OCI-M1 (cell line): ENCODE measurements around the gene EDNRB.
"Not testable (repeated sequence)": the region's sequence is repeated elsewhere in the genome, so short reads cannot be mapped to it uniquely, and the experiment has no call there.

ENCODE experiments used
- DNase-seq: peaks from one replicate; lab custom pipeline; 2025; lab: John Stamatoyannopoulos, UW

Gene EDNRB

DNA sequence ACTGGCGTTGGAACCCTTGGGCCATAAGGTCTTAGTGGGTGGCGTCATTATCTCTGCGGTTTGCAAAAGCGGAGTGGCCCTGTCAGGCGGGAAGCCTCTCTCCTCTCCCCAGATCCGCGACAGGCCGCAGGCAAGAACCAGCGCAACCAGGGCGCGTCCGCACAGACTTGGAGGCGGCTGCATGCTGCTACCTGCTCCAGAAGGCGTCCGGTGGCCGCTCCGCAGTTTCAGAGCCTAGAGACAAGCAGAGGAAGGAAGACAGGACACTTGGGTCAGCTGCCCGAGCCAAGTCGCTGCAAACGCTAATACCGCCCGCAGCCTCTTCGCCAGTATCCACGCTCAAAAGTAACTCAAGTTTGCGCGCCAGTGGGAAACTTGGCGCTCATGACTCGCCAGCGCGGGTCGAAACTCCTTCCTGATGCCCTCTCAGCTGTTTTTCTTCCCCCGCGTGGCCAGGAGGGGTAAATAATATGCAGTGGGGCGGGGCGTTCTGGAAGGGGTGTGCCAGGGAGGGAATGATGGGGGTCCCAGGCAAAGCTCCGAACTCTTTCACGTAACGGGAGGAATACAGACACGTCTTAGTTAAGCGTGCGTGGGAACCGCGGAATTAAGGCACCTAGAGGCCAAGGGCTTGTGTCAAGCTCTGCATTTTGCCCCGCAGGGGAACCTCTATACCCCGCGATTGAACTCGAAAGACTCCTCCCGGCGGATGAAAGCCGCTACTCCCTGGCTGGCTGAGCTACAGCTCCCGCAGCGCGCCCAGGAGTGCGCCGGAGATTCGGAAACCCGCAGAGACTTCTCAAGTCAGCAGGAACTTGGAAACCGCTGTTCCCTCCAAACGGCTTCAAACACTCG lies at the start of gene EDNRB:
Gene EDNRB (minus strand): TSS at position 441 of the 855 bp plus-strand sequence. CDS start 258 bp downstream, at position 183.
- peak; percentile 24 for DNase-seq

DNA sequence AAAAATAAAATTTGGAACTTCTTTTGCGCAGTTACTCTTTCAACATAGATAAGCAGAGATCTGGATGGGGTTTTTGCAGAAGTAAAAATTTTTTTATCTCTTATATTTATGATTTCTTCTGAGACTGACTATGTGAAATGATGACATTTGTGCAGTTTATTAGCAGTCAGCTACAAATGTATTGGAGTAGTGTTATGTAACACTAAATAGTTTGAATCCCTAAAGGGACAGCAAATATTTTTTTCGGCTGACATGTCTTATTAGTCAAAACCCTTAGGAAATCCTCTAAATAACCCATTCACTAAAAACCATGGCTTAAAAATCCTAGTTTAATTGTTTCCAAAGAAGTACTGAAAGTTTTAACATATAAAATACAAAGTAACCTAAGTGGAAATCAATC lies 48.0 kb upstream of the EDNRB start:
- no peak for DNase-seq

DNA sequence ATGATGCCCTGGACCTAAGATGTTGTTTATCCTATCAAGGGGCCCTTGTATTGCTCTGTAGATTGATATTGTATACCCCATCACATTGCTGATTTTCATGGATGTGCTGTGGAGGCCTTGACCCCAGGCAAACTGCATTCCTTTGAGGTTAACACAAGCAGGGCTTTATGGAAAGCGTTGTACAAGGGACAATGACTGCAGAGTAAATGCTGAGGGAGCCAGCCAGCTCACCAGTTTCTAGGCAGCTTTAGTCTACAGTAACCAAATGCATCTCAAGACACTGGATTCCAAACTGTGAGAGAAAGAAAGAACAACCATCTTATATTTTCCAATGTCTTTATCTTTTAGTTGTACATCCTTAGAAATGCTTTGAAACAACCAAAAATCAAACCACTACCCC lies 34.1 kb upstream of the EDNRB start:
- DNase-seq: no peak

DNA sequence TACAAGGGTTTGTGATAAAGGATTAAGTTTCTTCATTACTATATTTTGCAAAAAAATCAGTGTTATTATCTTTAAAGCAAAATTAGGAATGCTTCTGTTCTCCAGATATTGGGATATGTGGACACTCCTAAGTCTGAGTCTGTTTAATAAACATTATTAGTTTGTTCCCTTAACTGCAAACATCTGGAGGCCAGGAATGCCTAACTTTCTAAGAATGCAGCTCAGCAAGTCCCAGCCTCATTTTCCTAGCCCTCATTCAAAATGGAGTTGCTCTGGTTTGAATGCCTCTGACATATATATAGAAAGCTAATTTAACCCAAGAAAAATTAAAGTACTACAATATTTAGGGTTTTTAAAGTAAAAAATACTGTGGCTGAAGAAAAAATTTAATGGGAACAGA lies 33.6 kb upstream of the EDNRB start:
- no peak for DNase-seq

DNA sequence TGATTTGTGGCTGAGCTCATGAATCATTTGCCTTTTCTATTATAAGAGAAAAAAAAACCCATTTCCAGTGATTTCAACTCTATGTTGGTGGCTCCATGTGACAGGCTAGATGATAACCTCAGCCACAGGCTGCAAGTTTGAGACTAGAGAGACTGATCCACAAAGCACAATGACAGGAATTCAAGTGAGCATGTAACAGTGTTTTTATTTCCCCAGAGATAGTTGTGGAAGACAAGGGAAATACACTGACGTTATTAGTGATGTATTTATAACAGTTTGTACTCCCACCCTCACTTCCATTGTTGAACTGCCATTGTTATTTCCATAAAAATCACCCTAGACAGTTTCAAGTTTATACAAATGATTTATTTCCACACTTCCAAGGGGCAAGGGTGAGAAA lies 27.9 kb upstream of the EDNRB start:
- no peak for DNase-seq

DNA sequence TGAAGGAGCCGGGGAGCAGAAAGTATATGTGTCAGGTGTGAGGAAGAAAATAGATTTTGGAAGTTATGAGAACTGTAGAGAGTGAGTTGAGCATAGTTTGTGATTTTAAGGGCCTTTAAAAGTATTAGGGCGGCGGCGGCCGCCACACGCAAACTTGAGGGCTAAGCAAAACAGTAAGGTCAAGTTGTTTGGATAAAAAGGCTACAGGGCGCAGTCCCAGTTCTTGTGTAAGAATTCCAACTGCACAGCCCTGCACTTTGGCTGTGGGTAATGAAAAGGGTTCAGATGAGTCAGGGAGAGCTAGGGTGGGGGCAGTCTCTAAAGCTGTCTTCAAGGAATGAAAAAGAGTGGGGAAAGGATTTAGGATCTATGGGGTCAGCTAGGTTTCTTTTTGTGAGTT lies 16.4 kb upstream of the EDNRB start:
- DNase-seq: not testable (repeated sequence)

DNA sequence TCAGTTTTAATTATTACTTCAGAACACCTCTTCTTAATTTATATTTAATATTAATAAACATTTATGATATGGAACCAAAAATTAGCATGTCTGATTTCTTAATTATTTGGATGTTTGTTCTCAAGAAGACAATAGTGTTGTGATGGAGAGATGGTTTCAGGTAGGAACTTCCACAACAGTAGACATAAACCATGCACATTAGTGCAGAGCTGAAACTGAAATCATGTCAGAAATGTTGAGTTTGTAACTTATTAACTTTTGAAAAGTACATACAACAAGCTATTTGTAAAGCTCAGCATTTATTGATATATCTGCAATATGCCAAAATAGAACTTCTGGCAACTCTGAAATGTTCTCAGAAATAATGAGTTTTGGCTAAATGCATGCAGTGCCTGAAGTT lies 11.8 kb upstream of the EDNRB start:
- no peak for DNase-seq

DNA sequence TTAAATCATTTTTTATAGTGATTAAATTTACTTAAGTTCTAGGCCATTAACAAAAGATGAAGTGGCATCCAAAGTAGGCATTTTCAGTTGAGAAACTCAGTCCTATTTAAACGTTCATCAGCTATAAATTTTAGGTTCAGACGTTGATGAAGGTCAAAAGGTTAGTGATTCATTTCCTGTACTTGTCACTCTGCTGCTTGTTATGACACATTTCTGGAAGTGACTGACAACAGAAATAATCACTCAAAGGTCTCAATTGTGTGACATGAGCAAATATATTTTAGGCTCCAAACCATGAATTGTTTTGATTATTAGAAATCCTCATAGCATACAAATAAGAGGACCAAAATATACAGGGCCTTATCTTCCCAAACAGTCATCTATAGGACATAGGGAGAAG lies 10.3 kb upstream of the EDNRB start:
- DNase-seq: peak; percentile 13

DNA sequence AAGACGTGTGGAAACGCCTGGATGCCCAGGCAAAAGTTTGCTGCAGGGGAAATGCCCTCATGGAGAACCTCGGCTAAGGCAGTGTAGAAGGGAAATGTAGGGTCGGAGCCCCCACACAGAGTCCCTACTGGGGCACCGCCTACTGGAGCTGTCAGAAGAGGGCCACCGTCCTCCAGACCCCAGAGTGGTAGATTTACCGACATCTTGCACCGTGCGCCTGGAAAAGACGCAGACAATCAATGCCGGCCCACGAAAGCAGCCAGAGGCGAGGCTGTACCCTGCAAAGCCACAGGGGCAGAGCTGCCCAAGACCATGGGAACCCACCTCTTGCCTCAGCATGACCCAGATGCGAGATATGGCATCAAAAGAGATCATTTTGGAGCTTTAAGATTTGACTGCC lies 7.0 kb upstream of the EDNRB start:
- no peak for DNase-seq

DNA sequence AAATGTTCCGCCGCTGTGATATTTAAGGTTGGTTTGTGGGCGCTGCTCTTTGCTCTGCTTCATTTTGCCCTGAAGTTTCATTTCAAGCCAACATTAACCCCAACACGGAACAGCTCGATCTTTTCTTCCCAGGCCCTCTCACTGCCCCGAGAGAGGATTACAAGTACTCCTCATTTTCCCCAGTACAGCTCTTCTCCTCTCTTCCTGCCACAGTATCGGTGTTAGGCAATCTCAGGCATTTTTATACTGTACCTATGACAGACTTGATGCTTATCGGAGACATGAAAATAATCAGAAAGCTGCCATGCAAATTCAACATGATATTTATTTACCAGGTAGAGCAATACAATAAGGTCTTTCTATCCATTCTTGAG lies 1.3 kb upstream of the EDNRB start:
- DNase-seq: no peak

DNA sequence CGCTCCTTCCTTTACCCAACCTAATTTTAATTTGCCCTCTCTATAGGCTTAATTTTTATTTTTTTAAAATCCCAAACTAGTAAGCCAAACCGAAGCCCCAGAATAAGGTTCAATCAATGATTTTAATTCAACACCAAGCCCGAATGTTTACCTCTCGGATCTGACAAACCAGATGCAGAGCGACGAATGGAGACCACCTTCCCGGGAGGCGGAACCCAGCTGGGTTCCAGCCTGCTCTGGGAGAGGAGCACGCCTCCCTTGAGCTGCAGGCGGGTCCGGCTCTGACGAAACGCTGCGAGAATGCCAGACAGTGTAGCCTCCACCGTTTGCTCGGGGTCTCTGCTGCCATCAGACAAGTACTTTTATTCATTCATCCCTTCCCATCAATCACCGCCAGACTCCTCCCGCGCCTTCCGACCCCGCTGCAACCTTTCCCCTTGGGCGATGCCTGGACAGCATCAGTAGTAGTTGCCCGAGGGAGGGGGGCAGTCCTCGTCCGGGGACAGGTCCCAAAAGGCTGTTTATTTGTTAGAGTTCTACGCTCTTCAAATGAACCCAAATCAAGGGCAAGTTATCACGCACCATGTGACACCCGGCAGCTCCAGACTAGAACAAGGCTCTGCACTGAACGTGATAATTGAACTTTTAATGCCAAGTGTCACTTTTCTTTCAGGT lies 752 bp upstream of the EDNRB start:
- peak; percentile 24 for DNase-seq

DNA sequence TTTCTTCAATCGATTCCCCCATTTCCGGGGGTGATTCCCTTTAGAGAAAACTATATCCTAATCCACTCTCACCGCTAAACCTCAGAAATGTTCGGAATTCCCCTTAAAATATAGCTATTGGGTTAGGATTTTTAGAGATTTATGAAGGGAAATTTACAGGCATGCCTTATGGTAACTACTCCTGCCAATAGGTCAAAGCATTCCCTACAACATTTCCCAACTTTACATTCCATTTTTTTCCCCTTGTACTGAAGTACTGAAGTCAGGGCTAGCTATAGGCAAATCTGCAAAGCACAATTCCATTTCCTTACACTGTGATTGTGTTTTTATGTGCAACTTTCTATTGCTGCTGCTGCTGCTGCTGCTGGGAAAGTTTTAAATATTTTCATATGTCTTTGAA lies 2.1 kb downstream of the EDNRB start:
- DNase-seq: no peak

DNA sequence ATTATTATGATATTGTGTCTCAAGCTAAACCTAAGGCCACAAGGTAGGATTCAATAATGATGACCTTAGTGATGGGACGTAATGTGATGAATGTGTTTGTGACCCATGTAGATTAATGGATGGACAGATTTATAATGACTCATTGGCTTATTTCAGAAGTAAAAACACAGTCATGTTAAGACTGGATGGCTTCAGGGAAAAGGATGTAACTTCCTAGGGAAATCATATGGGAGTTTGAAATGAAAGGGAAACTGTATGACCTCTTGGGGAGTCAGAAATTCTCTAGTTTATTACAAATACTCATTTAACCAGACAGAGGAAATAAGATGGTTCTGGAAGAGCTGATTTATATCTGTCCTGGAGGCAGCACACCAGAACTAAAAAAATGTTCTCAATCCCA lies 2.9 kb downstream of the EDNRB start:
- DNase-seq: no peak

DNA sequence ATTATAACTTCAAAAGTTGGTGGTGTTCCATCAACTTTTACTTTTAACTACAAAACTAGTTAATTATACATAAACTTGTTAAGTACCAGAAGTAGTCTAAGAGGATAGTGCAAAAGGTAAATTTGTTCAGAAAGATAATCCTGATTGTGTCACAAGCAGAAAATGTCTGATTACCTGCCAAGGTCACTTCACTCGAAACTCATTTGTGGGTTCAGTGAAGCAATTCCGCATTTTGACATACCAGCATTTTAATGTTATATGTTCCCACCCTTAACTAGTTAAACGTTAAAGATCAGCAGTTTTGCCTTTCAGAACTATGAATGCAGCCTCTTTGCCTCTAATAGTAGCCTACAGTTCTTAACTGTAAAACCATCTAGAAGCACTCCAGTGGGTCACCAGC lies 5.6 kb downstream of the EDNRB start:
- no peak for DNase-seq

DNA sequence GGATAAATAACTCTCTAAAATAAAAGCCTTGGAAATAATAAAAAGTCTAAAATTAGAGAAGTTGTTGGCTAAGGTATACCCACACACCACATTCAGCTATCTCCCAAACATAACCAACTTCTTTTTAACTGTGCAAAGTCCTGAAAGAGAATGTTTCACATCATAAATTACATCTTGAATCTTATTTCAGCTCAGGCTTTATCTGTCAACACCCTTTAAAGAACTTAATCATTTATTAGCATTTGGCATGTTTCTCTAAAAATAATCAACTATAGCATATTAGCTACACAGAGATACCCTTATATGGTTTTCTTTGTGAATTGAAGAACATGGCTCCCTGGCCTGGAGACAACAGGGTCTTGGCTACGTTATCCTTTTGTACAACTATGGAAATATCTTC lies 6.9 kb downstream of the EDNRB start:
- DNase-seq: no peak

DNA sequence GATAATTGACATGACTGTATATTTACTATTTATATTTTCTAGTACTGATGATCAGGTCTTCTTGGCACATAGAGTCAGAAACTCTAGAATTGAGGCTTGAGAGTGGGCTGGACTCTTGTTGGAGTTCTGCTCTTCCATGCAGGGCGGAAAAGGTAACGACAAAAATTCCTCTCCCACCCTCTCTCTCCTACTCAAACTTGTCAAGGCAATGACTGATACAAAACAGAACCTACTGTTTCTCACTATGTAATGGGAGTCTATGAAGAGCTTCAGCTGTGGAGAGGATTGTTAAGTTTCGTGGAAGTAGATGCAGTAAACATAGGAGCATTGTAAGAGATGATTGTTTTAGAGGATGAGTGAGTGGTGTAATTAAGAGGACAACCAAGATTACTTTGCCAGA lies 8.8 kb downstream of the EDNRB start:
- no peak for DNase-seq

DNA sequence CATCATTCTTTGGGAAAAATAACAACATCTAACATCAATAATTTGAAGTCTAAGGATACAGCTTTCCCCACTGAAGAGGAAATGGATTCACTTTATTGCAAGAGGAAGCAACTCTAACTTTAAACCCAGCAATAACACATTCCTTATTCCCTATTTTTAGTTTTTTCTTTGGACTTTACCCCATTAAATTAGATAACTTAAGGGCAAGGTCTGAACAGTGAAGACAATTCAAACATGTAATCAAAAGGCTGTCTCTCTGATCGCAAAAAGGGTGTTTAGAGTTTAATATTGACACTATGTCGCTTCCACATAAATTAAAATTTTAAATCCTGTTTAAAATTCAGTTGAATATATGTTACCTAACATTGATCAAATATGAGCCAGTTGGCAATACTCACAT lies 10.1 kb downstream of the EDNRB start:
- DNase-seq: no peak

DNA sequence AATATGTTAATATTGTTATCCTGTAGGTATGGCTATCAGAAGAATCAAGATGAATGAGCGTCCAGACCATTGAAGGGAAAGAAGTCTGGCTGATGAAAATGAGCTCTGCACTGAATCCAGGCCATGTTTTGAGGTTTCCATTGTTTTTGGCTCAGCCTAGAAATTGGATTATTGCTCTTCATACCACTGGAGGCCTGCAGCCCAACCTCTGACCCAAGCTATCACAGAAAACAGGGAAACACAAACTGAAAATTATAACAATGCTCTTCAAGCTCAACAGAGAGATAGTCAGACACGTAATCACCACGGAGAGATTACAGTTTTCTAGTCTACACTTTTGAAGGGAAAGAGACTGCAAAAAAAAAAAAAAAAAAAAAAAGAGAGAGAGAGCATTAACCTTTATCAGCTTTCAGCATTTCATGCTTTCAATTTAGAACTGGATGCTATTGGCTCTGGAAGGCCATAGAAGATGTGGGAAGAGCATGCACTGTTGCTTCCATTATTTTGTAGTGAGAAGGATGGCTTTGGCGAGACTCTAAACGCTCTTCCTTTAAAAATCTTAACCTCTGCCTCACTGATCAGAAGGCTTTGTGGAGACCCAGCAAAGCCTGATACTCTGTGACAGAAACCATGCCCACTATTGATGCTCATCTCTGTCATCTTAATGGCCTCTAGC lies 10.8 kb downstream of the EDNRB start:
- DNase-seq: peak; percentile 32

DNA sequence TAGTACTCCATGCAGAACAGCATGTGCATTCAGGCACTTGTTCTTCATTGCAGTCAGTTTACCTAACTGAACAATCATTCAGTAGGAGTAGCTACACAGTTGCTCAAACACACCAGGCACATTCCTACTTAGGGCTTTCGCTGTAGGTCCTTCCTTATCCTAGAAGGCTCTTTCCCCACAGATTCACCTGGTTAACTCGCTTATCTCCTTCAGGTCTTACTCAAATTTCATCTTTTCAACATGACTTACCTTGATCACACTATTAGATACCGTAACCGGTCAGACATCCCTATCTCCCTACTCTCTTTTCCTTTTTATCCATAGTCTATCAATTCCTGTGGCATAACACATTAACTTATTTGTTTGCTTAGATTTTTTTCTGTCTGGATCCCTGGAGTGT lies 14.6 kb downstream of the EDNRB start:
- no peak for DNase-seq

DNA sequence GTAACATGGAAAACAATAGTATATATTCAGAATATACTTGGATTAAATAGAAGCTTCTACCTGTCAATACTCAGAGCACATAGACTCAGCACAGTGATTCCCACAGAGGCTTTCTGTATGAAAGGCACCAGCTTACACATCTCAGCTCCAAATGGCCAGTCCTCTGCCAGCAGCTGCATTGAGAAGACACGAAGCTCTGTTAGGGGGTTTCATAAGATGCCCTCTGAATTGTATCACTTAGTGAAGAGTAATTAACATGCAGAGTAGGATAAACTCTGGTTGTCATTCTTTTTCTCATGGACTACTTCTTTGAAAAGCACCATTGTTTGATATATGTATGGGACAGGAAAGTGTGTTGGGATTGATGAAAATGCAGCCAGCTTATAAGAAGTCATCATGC lies 15.2 kb downstream of the EDNRB start:
- DNase-seq: no peak

DNA sequence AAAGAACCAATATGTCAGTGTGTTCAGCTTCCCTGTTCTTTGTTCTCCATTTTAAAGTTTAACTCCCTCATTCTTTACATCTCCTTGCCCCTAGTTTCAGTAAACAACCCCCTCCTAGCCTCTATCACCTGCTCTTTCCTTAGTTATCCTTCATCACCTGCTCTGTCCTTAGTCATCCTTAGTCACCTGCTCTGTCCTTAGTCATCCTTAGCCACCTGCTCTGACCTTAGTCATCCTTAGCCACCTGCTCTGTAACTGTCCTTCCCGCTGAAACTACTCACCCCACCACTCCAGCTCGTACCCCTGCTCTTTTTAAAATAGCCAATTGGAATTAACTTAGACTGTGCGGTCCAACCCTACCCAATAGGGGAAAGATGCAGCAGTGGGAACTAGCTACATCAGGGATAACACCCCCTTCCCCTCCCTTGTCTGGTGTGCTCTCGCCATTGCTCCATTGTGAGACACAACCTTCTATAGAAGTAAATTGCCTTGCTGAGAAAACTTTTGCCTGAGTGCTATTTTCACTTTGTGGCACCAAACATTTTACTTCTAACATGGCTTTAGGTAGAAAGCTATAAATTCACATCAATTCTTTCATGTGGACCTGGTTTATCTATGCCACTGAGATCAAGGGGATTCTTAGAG lies 16.2 kb downstream of the EDNRB start:
- DNase-seq: no peak

DNA sequence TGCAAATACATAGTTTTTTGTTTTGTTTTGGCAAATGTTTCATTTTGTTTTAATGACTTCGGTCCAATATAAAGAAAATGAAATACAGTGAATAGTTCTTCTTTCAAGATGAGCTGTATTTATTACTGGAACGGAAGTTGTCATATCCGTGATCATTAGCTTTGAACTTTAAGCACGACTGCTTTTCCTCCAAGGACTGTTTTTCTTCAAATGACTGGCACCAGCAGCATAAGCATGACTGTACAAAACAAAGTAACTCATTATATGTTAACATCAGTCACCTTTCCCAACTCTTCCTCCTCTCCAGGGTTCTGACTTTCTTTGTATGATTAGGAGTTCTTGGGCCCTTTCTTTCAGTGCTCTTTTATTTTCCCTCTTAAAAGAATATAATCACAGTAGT lies 20.5 kb downstream of the EDNRB start:
- no peak for DNase-seq

DNA sequence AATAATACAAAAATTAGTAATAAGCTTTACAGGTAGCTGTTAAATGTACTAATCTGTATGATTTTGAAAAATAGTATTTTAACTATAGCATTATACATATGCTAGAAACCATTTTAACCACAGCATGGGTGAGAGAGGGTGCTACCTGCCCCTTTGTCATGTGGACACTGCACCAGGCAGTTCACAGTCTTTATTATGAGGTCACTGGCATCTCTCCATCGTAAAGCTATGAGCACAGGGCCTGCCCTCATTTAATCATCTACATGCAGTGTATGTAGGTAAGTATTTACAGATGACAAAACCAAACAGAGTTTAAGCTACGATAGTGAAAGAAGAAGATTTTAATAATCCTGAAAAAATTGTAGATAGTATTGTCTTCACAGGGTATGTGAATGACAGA lies 21.7 kb downstream of the EDNRB start:
- no peak for DNase-seq
